OCI-LY7 (cell line): ENCODE data around the gene ZCCHC3. TPM values are rescaled to one million over a fixed set of nuclear protein-coding genes. Genes with fewer than 3 reads are reported as not detected.

Source experiments
- BruUV-seq: library from RNA; stranded (reverse); fragments of 400-500 nt; replicated peaks from 2 replicates; lab custom pipeline; 2021; lab: Mats Ljungman, UMichigan
- CTCF ChIA-PET: fragments of 300-600 bp; sonication (Branson Sonifier 250); formaldehyde crosslinking; loops from one replicate; lab custom pipeline; 2022; ENCODE audit warnings: antibody characterized with exemption; ENCODE audit not compliant: unreplicated experiment; lab: Charles Lee
- POLR2A ChIA-PET: fragments of 300-600 bp; sonication (Branson Sonifier 250); formaldehyde crosslinking; loops from one replicate; lab custom pipeline; 2022; ENCODE audit warnings: antibody characterized with exemption; lab: Charles Lee
- DNase-seq: peaks from one replicate; pipeline ENCODE4 v3.0.0-alpha.2; 2015; ENCODE audit warnings: low spot score
- H2AFZ ChIP-seq: fragments of 200-600 bp; sonication (generic), shearing (Covaris generic); 2 replicates; pipeline ENCODE4 v1.6.1; 2014; ENCODE audit warnings: mild to moderate bottlenecking, antibody characterized with exemption, low read length, moderate library complexity
- H3K27ac ChIP-seq: fragments of 200-600 bp; sonication (generic); 2 replicates; pipeline ENCODE4 v1.5.1; 2014; ENCODE audit warnings: mixed run types, low read depth, mild to moderate bottlenecking, moderate library complexity, low read length, inconsistent platforms; ENCODE audit not compliant: poor library complexity, severe bottlenecking
- H3K36me3 ChIP-seq: fragments of 200-600 bp; sonication (generic); 2 replicates; pipeline ENCODE4 v1.6.1; 2014; ENCODE audit warnings: mild to moderate bottlenecking, antibody characterized with exemption, low read length, moderate library complexity, mixed read lengths; ENCODE audit not compliant: insufficient read depth
- H3K4me1 ChIP-seq: fragments of 200-600 bp; sonication (generic); 2 replicates; pipeline ENCODE4 v1.5.1; 2014; ENCODE audit warnings: mild to moderate bottlenecking, low read length; ENCODE audit not compliant: insufficient read depth, poor library complexity, severe bottlenecking
- H3K4me2 ChIP-seq: fragments of 200-600 bp; sonication (generic); 2 replicates; pipeline ENCODE4 v1.6.1; 2014; ENCODE audit warnings: mild to moderate bottlenecking, low read length
- H3K4me3 ChIP-seq: fragments of 200-600 bp; sonication (generic); 2 replicates; pipeline ENCODE4 v1.5.1; 2014; ENCODE audit warnings: mild to moderate bottlenecking, low read depth, low read length; ENCODE audit not compliant: poor library complexity, severe bottlenecking
- H3K79me2 ChIP-seq: fragments of 200-600 bp; sonication (generic); 2 replicates; pipeline ENCODE4 v1.6.1; 2016; ENCODE audit warnings: low read depth, mild to moderate bottlenecking, low read length, moderate library complexity, mixed read lengths; ENCODE audit not compliant: insufficient read depth
- H3K9me2 ChIP-seq: fragments of 200-600 bp; sonication (generic); 2 replicates; pipeline ENCODE4 v1.6.1; 2016; ENCODE audit warnings: mild to moderate bottlenecking, low read length, mixed read lengths; ENCODE audit not compliant: insufficient read depth
- H3K9me3 ChIP-seq: fragments of 200-600 bp; sonication (generic); 2 replicates; pipeline ENCODE4 v1.6.1; 2014; ENCODE audit warnings: mild to moderate bottlenecking, mixed run types, low read length, mixed read lengths
- H4K20me1 ChIP-seq: fragments of 200-600 bp; sonication (generic); 2 replicates; pipeline ENCODE4 v1.6.1; 2014; ENCODE audit warnings: mild to moderate bottlenecking, antibody characterized with exemption, low read length, moderate library complexity, mixed read lengths; ENCODE audit not compliant: insufficient read depth
- EZH2phosphoT487 ChIP-seq: fragments of 200-600 bp; sonication (generic); IDR thresholded peaks from 2 replicates; pipeline ENCODE4 v1.6.1; 2018; ENCODE audit warnings: low read depth, borderline replicate concordance, mild to moderate bottlenecking, mixed run types, antibody characterized with exemption, low read length, moderate library complexity, mixed read lengths
- intact Hi-C: fragments of 100-400 bp; cut with micrococcal nuclease; formaldehyde crosslinking; loops from one replicate; pipeline ENCODE4 v1.10.0; 2022; ENCODE audit not compliant: unreplicated experiment
- total RNA-seq, 2 experiments: library from RNA; depleted of rRNA in 1 of 2; stranded (reverse); fragments of >200 nt in 1 of 2; shearing (Covaris generic) in 1 of 2; gene quantifications; 2 replicates each; pipeline ENCODE4 v1.2.3, GENCODE V29; 2014 to 2022
- TF ChIP-seq, protein P1 (sequence below): fragments of 200-600 bp; sonication (generic); conservative IDR thresholded peaks from 2 replicates; pipeline ENCODE4 v1.5.1; 2014; ENCODE audit warnings: mild to moderate bottlenecking, antibody characterized with exemption, low read length, moderate library complexity, mixed read lengths

Gene ZCCHC3
- total RNA-seq, 2 experiments from 2014 or later = 35.6 to 45.3 TPM

DNA sequence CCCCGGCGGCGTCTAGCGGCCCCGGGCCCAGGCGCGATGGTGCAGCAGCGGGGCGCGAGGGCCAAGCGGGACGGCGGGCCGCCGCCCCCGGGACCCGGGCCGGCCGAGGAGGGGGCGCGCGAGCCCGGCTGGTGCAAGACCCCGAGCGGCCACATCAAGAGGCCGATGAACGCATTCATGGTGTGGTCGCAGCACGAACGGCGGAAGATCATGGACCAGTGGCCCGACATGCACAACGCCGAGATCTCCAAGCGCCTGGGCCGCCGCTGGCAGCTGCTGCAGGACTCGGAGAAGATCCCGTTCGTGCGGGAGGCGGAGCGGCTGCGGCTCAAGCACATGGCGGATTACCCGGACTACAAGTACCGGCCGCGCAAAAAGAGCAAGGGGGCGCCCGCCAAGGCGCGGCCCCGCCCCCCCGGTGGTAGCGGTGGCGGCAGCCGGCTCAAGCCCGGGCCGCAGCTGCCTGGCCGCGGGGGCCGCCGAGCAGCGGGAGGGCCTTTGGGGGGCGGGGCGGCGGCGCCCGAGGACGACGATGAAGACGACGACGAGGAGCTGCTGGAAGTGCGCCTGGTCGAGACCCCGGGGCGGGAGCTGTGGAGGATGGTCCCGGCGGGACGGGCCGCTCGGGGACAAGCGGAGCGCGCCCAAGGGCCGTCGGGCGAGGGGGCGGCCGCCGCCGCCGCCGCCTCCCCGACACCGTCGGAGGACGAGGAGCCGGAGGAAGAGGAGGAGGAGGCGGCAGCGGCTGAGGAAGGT lies 28.7 kb downstream of the ZCCHC3 start:
- H3K9me3 ChIP-seq = no peaks in the 10 kb centered on the region
- TF ChIP-seq, protein P1, sequence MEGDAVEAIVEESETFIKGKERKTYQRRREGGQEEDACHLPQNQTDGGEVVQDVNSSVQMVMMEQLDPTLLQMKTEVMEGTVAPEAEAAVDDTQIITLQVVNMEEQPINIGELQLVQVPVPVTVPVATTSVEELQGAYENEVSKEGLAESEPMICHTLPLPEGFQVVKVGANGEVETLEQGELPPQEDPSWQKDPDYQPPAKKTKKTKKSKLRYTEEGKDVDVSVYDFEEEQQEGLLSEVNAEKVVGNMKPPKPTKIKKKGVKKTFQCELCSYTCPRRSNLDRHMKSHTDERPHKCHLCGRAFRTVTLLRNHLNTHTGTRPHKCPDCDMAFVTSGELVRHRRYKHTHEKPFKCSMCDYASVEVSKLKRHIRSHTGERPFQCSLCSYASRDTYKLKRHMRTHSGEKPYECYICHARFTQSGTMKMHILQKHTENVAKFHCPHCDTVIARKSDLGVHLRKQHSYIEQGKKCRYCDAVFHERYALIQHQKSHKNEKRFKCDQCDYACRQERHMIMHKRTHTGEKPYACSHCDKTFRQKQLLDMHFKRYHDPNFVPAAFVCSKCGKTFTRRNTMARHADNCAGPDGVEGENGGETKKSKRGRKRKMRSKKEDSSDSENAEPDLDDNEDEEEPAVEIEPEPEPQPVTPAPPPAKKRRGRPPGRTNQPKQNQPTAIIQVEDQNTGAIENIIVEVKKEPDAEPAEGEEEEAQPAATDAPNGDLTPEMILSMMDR = no peak
- no peak for TF ChIP-seq EZH2phosphoT487
- peak overlapping the region; percentile 85 for H3K27ac ChIP-seq
- peak overlapping the region; percentile 98 for H3K4me3 ChIP-seq
- H2AFZ ChIP-seq = no peak overlapping the region
- ChIA-PET CTCF (no interaction called here), POLR2A (interaction anchor here (0.6 kb wide), 1 partner anchor 21 kb away, joined by 5 read pairs; no protein-coding TSS in a partner anchor)
- peaks cover 35% of the 10 kb centered on the region for H3K79me2 ChIP-seq
- BruUV-seq = no TSS peak
- peaks cover 34% of the 10 kb centered on the region for H3K36me3 ChIP-seq
- peaks cover 36% of the 10 kb centered on the region for H3K4me1 ChIP-seq
- intact Hi-C loops = loop anchor here (1.0 kb wide), 1 partner anchor 29 kb away; the partner anchor contains the start of gene ZCCHC3
- DNase-seq = peak; percentile 84
- H3K4me2 ChIP-seq = peak overlapping the region; percentile 91
- no peaks in the 10 kb centered on the region for H3K9me2 ChIP-seq
- H4K20me1 ChIP-seq = peaks cover 19% of the 10 kb centered on the region; the same call in 1 of the 2 replicates

DNA sequence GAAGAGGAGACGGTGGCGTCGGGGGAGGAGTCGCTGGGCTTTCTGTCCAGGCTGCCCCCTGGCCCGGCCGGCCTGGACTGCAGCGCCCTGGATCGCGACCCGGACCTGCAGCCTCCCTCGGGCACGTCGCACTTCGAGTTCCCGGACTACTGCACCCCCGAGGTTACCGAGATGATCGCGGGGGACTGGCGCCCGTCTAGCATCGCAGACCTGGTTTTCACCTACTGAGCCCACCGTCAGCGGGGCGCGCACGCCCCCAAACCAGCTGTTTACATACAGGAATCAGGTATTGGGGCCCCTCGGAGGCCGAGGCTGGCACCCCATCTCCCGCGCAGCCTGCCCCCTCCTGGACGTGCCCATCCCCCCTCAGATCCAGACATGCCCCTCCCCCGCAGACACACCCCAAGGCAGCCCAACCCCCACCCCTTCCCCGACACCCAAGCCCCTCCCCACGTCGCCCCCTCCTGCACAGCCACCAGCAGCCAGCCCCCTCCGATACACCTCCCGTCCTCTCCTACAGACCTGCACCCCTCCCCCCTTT lies 29.3 kb downstream of the ZCCHC3 start:
- peak; percentile 63 for DNase-seq
- intact Hi-C loops = no loop called here
- no peaks in the 10 kb centered on the region for H3K9me2 ChIP-seq
- H3K36me3 ChIP-seq = peaks cover 36% of the 10 kb centered on the region
- ChIA-PET POLR2A (interaction anchor here (0.6 kb wide), 1 partner anchor 21 kb away, joined by 5 read pairs; no protein-coding TSS in a partner anchor), CTCF (no interaction called here)
- peak overlapping the region; percentile 98 for H3K4me3 ChIP-seq
- H2AFZ ChIP-seq = no peak overlapping the region
- H3K9me3 ChIP-seq = no peaks in the 10 kb centered on the region
- no TSS peak for BruUV-seq
- H3K27ac ChIP-seq = peak overlapping the region; percentile 85
- H3K4me2 ChIP-seq = peak overlapping the region; percentile 91
- peaks cover 19% of the 10 kb centered on the region; the same call in 1 of the 2 replicates for H4K20me1 ChIP-seq
- peaks cover 36% of the 10 kb centered on the region for H3K4me1 ChIP-seq
- TF ChIP-seq EZH2phosphoT487 = no peak
- TF ChIP-seq, protein P1 = no peak
- peaks cover 35% of the 10 kb centered on the region for H3K79me2 ChIP-seq
